Measurements from ENCODE around the gene SLC16A14.
A peak's percentile ranks its signal among the peaks of the same experiment; 100 is the strongest.

Gene SLC16A14

GRCh38 chr2:230007931-230008707, 60.6 kb downstream of the SLC16A14 start:
- ATAC-seq = peak; percentile 87
- TF ChIP-seq ZFP3 (CRISPR knock-in tag; IDR thresholded peaks at IDR 0.05) = no peak
- TF ChIP-seq TSHZ2 (CRISPR knock-in tag; IDR thresholded peaks at IDR 0.05) = no peak

- no peak for ATAC-seq
- TF ChIP-seq, protein P1, sequence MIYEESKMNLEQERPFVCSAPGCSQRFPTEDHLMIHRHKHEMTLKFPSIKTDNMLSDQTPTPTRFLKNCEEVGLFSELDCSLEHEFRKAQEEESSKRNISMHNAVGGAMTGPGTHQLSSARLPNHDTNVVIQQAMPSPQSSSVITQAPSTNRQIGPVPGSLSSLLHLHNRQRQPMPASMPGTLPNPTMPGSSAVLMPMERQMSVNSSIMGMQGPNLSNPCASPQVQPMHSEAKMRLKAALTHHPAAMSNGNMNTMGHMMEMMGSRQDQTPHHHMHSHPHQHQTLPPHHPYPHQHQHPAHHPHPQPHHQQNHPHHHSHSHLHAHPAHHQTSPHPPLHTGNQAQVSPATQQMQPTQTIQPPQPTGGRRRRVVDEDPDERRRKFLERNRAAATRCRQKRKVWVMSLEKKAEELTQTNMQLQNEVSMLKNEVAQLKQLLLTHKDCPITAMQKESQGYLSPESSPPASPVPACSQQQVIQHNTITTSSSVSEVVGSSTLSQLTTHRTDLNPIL (CRISPR knock-in tag; IDR thresholded peaks at IDR 0.05; ENCODE audit: low read depth) = no peak
- TF ChIP-seq CSDC2 (CRISPR knock-in tag; IDR thresholded peaks at IDR 0.05) = no peak
- no peak for TF ChIP-seq SNAI2 (CRISPR knock-in tag; IDR thresholded peaks at IDR 0.05)
- TF ChIP-seq ARNTL (CRISPR knock-in tag; IDR thresholded peaks at IDR 0.05; ENCODE audit: borderline replicate concordance, low read depth) = no peak
- TF ChIP-seq ESRRG (CRISPR knock-in tag; IDR thresholded peaks at IDR 0.05) = no peak
- TF ChIP-seq GLIS3 (CRISPR knock-in tag; IDR thresholded peaks at IDR 0.05) = no peak
- TF ChIP-seq CSRNP3 (CRISPR knock-in tag; IDR thresholded peaks at IDR 0.05) = no peak
Measured at GRCh38 chr2:230000118-230000841, 68.4 kb downstream of the SLC16A14 start.

- TF ChIP-seq BACH2 (CRISPR knock-in tag; IDR thresholded peaks at IDR 0.05; ENCODE audit: borderline replicate concordance) (no peak), RARB (CRISPR knock-in tag; IDR thresholded peaks at IDR 0.05) (no peak), PPARA (CRISPR knock-in tag; IDR thresholded peaks at IDR 0.05; ENCODE audit: borderline replicate concordance) (no peak), ZNF70 (CRISPR knock-in tag; IDR thresholded peaks at IDR 0.05) (no peak), ARNTL (CRISPR knock-in tag; IDR thresholded peaks at IDR 0.05; ENCODE audit: borderline replicate concordance, low read depth) (no peak), CSDC2 (CRISPR knock-in tag; IDR thresholded peaks at IDR 0.05) (no peak), ZNF565 (CRISPR knock-in tag; conservative IDR thresholded peaks at IDR 0.05; ENCODE audit: low read depth) (no peak), ZFP3 (CRISPR knock-in tag; IDR thresholded peaks at IDR 0.05) (no peak)
- TF ChIP-seq, protein P1 (CRISPR knock-in tag; IDR thresholded peaks at IDR 0.05; ENCODE audit: low read depth) = no peak
- TF ChIP-seq, protein P2, sequence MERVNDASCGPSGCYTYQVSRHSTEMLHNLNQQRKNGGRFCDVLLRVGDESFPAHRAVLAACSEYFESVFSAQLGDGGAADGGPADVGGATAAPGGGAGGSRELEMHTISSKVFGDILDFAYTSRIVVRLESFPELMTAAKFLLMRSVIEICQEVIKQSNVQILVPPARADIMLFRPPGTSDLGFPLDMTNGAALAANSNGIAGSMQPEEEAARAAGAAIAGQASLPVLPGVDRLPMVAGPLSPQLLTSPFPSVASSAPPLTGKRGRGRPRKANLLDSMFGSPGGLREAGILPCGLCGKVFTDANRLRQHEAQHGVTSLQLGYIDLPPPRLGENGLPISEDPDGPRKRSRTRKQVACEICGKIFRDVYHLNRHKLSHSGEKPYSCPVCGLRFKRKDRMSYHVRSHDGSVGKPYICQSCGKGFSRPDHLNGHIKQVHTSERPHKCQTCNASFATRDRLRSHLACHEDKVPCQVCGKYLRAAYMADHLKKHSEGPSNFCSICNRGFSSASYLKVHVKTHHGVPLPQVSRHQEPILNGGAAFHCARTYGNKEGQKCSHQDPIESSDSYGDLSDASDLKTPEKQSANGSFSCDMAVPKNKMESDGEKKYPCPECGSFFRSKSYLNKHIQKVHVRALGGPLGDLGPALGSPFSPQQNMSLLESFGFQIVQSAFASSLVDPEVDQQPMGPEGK (CRISPR knock-in tag; IDR thresholded peaks at IDR 0.05; ENCODE audit: borderline replicate concordance) = no peak
- ATAC-seq = no peak
Measured at GRCh38 chr2:229997565-229997964, 71.2 kb downstream of the SLC16A14 start.

DNA sequence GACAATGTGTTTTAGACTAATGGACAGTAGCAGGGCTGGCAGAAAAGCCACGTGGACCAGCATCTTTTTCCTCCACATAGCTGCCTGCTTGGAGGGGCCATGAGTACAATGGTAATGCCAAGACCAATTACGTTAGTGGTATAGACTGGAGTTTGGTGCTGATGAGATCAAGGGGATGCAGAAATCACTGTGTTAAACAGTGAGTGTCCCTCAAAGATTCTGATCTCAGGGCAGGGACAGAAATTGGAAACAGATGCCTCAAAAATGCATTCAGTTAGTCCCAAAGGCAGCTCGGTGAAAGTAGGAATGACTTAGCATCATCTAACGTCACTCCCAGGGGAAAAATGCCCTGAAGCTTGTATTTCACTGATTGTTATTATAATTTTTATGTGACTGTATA, 72.4 kb downstream of the SLC16A14 start:
- TF ChIP-seq ISL1 (CRISPR knock-in tag; IDR thresholded peaks at IDR 0.05) (peak; percentile 58), CSRNP3 (CRISPR knock-in tag; IDR thresholded peaks at IDR 0.05) (0 out of 2 replicates have a peak, but pooled peaks have one; percentile 24), TSHZ2 (CRISPR knock-in tag; IDR thresholded peaks at IDR 0.05) (peak; percentile 84; the same call in 1 of the 2 replicates), GLIS3 (CRISPR knock-in tag; IDR thresholded peaks at IDR 0.05) (no peak), TCF4 (CRISPR knock-in tag; IDR thresholded peaks at IDR 0.05; ENCODE audit: borderline replicate concordance) (peak; percentile 86), ZFP3 (CRISPR knock-in tag; IDR thresholded peaks at IDR 0.05) (peak; percentile 76; the same call in 1 of the 2 replicates), ZC3H10 (CRISPR knock-in tag; IDR thresholded peaks at IDR 0.05) (no peak)
- TF ChIP-seq, protein P1 (CRISPR knock-in tag; IDR thresholded peaks at IDR 0.05; ENCODE audit: low read depth) = peak; percentile 51
- ATAC-seq = peak; percentile 95
